Thoracic aorta (tissue), 2 donors: Measurements from ENCODE around the gene HOXD8. TPM values are rescaled to one million over a fixed set of nuclear protein-coding genes. Genes with fewer than 3 reads are reported as not detected.
A peak's percentile ranks its signal among the peaks of the same experiment; 100 is the strongest.

Source experiments
- ATAC-seq: fragments of 150-250 bp; one replicate; pipeline ENCODE4 v1.8.0; 2017; ENCODE audit warnings: low read depth; ENCODE audit not compliant: insufficient number of reproducible peaks, low FRiP score
- DNase-seq: peaks from one replicate; pipeline ENCODE4 v3.0.0-alpha.2; 2020; ENCODE audit warnings: low spot score
- H3K27ac ChIP-seq, 2 donors: fragments of 200-600 bp; sonication (generic); 1 replicate in 1 of 2; 2 replicates in 1 of 2; pipeline ENCODE4 v1.5.1; 2016; ENCODE audit warnings: mild to moderate bottlenecking in 2 of 2, moderate library complexity in 2 of 2
- H3K27me3 ChIP-seq: fragments of 200-600 bp; sonication (generic); replicated peaks from 2 replicates; pipeline ENCODE4 v1.6.0; 2016; ENCODE audit warnings: mild to moderate bottlenecking; ENCODE audit not compliant: insufficient read depth
- H3K36me3 ChIP-seq: fragments of 200-600 bp; sonication (generic); one replicate; pipeline ENCODE4 v1.5.1; 2016
- H3K4me1 ChIP-seq, 2 donors: fragments of 200-600 bp; sonication (generic); 1 replicate in 1 of 2; 2 replicates in 1 of 2; pipeline versions ENCODE4 v1.5.1 to v1.6.0; 2016; ENCODE audit warnings: low read depth in 2 of 2, mild to moderate bottlenecking in 1 of 2; ENCODE audit not compliant: control insufficient read depth in 1 of 2
- H3K4me3 ChIP-seq: fragments of 200-600 bp; sonication (generic); 2 replicates; pipeline ENCODE4 v1.5.1; 2016; ENCODE audit warnings: mild to moderate bottlenecking
- H3K9me3 ChIP-seq: fragments of 200-600 bp; sonication (generic); 2 replicates; pipeline ENCODE4 v1.5.1; 2016
- CTCF ChIP-seq: fragments of 200-600 bp; sonication (generic); IDR thresholded peaks from one replicate; pipeline ENCODE4 v1.5.1; 2019; ENCODE audit warnings: antibody characterized with exemption
- total RNA-seq, 2 donors: library from RNA; depleted of rRNA; stranded (reverse); fragments of >200 nt; gene quantifications; one replicate each; pipeline versions ENCODE4 v1.1.0 to v1.2.3, GENCODE V29; 2016

HOXD8 gene
- 10 to 100 TPM in 1 of 2 donors, 1 to 10 TPM in 1; 3.9 to 11.2 TPM for total RNA-seq

GRCh38 chr2:176128982-176129796 is at the start of gene HOXD8:
HOXD8 (plus strand) TSS chr2:176129705; CDS start chr2:176130367, 662 bp downstream.
- Histone ChIP-seq H3K4me3 (peak within 1 kb of the TSS; percentile 85), H3K27ac (peak within 1 kb of the TSS; percentile 76 to 91), H3K36me3 (no peaks in the 10 kb centered on the region), H3K4me1 (peaks cover 5 to 38% of the 10 kb centered on the region in 2 donors), H3K9me3 (no peaks in the 10 kb centered on the region), H3K27me3 (no peaks in the 10 kb centered on the region)
- peak; percentile 34 for ATAC-seq
- no peak for DNase-seq
- TF ChIP-seq CTCF = no peak

GRCh38 chr2:176079831-176080539 is 49.5 kb upstream of the HOXD8 start:
- ATAC-seq = no peak
- no peak for DNase-seq
- Histone ChIP-seq H3K4me1 (peaks cover 0 to 19% of the 10 kb centered on the region in 2 donors), H3K4me3 (peak overlapping the region; percentile 51), H3K27me3 (peaks cover 79% of the 10 kb centered on the region), H3K36me3 (no peaks in the 10 kb centered on the region), H3K9me3 (no peaks in the 10 kb centered on the region), H3K27ac (no peak overlapping the region)
- TF ChIP-seq CTCF = peak; percentile 56

- ATAC-seq = no peak
- peak overlapping the region in 1 of 2 donors; percentile 27 for H3K27ac ChIP-seq
- peaks cover under 1 to 19% of the 10 kb centered on the region in 2 donors for H3K4me1 ChIP-seq
- peaks cover 75% of the 10 kb centered on the region for H3K27me3 ChIP-seq
- no peaks in the 10 kb centered on the region for H3K36me3 ChIP-seq
- peak overlapping the region; percentile 51 for H3K4me3 ChIP-seq
- no peak for TF ChIP-seq CTCF
- no peaks in the 10 kb centered on the region for H3K9me3 ChIP-seq
- DNase-seq = no peak
Observed at GRCh38 chr2:176080540-176081375, 48.7 kb upstream of the HOXD8 start.

- peak overlapping the region in 1 of 2 donors; percentile 27 for H3K27ac ChIP-seq
- no peaks in the 10 kb centered on the region for H3K36me3 ChIP-seq
- no peak overlapping the region for H3K4me3 ChIP-seq
- H3K9me3 ChIP-seq = no peaks in the 10 kb centered on the region
- peaks cover 75% of the 10 kb centered on the region for H3K27me3 ChIP-seq
- H3K4me1 ChIP-seq = peaks cover 4 to 19% of the 10 kb centered on the region in 2 donors
- TF ChIP-seq CTCF = no peak
- ATAC-seq (no peak), DNase-seq (no peak)
Observed at GRCh38 chr2:176081376-176081836, 48.1 kb upstream of the HOXD8 start.
